Measurements from ENCODE around the gene SPATA45.

DNA sequence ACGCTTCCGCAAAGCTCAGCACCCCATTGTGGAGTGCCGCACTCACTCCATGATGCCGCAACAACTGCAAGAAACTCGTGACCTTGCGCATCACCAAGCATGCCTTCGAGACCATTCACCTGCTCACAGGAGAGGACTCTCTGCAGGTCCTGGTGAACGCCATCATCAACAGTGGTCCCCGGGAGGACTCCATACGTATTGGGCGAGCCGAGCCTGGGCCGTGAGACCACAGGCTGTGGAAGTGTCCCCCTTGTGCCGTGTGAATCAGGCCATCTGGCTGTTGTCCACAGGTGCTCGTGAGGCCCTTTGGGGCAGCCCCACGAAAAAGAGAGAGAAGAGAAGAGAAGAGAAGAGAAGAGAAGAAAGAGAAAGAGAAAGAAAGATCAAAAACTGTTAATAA lies 23.2 kb downstream of the SPATA45 start:
- no peak for TF ChIP-seq POLR2A (IDR thresholded peaks at IDR 0.05)
- TF ChIP-seq, protein P1, sequence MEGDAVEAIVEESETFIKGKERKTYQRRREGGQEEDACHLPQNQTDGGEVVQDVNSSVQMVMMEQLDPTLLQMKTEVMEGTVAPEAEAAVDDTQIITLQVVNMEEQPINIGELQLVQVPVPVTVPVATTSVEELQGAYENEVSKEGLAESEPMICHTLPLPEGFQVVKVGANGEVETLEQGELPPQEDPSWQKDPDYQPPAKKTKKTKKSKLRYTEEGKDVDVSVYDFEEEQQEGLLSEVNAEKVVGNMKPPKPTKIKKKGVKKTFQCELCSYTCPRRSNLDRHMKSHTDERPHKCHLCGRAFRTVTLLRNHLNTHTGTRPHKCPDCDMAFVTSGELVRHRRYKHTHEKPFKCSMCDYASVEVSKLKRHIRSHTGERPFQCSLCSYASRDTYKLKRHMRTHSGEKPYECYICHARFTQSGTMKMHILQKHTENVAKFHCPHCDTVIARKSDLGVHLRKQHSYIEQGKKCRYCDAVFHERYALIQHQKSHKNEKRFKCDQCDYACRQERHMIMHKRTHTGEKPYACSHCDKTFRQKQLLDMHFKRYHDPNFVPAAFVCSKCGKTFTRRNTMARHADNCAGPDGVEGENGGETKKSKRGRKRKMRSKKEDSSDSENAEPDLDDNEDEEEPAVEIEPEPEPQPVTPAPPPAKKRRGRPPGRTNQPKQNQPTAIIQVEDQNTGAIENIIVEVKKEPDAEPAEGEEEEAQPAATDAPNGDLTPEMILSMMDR (IDR thresholded peaks at IDR 0.05): no peak
